Large intestine (tissue), 3 donors: ENCODE measurements around the gene CACNA1B. TPM values are rescaled to one million over a fixed set of nuclear protein-coding genes. Genes with fewer than 3 reads are reported as not detected.
"Not testable (repeated sequence)": the region's sequence is repeated elsewhere in the genome, so short reads cannot be mapped to it uniquely, and the experiment has no call there.

Source experiments
- DNase-seq, 2 donors: peaks; one replicate each; pipeline versions ENCODE4 v3.0.0 to v3.0.0-alpha.2; 2013
- H3K27ac ChIP-seq: one replicate; pipeline ENCODE4 v1.5.1; 2013; ENCODE audit warnings: low read length
- H3K27me3 ChIP-seq: 2 replicates; pipeline ENCODE4 v1.6.1; 2013; ENCODE audit warnings: low read length; ENCODE audit not compliant: control insufficient read depth, insufficient read depth
- H3K36me3 ChIP-seq: 2 replicates; pipeline ENCODE4 v1.6.1; 2013; ENCODE audit warnings: low read length; ENCODE audit not compliant: control insufficient read depth, insufficient read depth
- H3K4me1 ChIP-seq: one replicate; pipeline ENCODE4 v1.6.1; 2013; ENCODE audit warnings: low read length; ENCODE audit not compliant: control insufficient read depth, insufficient read depth
- H3K4me3 ChIP-seq: one replicate; pipeline ENCODE4 v1.5.1; 2013; ENCODE audit warnings: low read length
- H3K9me3 ChIP-seq: one replicate; pipeline ENCODE4 v1.6.1; 2013; ENCODE audit warnings: mild to moderate bottlenecking, low read depth, low read length, moderate library complexity; ENCODE audit not compliant: control insufficient read depth
- WGBS: methylation state at CpG from one replicate; pipeline ENCODE4 v1.1.5; 2013; ENCODE audit warnings: low lambda C conversion rate; ENCODE audit not compliant: insufficient coverage; 5-methylcytosine and 5-hydroxymethylcytosine counted together
- polyA plus RNA-seq: library from polyadenylated mRNA; unstranded; fragments of 120-200 nt; gene quantifications from one replicate; pipeline ENCODE4 v1.2.1, GENCODE V29; 2013

Gene CACNA1B
- polyA plus RNA-seq, 1 donor = 1.8 TPM

- no peak for DNase-seq
- WGBS = 91% methylated on average over 4 of the region's 4 CpGs
- Histone ChIP-seq H3K4me1 (no peaks in the 10 kb centered on the region), H3K36me3 (no peaks in the 10 kb centered on the region), H3K4me3 (no peak overlapping the region), H3K27me3 (no peaks in the 10 kb centered on the region), H3K27ac (no peak overlapping the region), H3K9me3 (no peaks in the 10 kb centered on the region)
Measured at GRCh38 chr9:138085568-138085967, 208.0 kb downstream of the CACNA1B start.

GRCh38 chr9:138092057-138092456 is 214.5 kb downstream of the CACNA1B start:
- H3K27ac ChIP-seq, H3K9me3 ChIP-seq, DNase-seq, H3K36me3 ChIP-seq, H3K4me1 ChIP-seq, H3K4me3 ChIP-seq, H3K27me3 ChIP-seq: not testable (repeated sequence)
- WGBS = no CpG with 5 or more reads among the region's 4 CpGs

GRCh38 chr9:138094028-138094427 is 216.4 kb downstream of the CACNA1B start:
- 96% methylated on average over 3 of the region's 5 CpGs for WGBS
- Histone ChIP-seq H3K36me3 (no peaks in the 10 kb centered on the region), H3K27ac (no peak overlapping the region), H3K4me3 (no peak overlapping the region), H3K4me1 (no peaks in the 10 kb centered on the region), H3K27me3 (no peaks in the 10 kb centered on the region), H3K9me3 (no peaks in the 10 kb centered on the region)
- DNase-seq = no peak

GRCh38 chr9:138095813-138096518 is 218.4 kb downstream of the CACNA1B start:
- DNase-seq = no peak
- H3K4me1 ChIP-seq = no peaks in the 10 kb centered on the region
- WGBS = 86% methylated on average over 1 of the region's 14 CpGs

GRCh38 chr9:138096519-138096845 is 218.9 kb downstream of the CACNA1B start:
- H3K27ac ChIP-seq = no peak overlapping the region
- H3K9me3 ChIP-seq = no peaks in the 10 kb centered on the region
- no peaks in the 10 kb centered on the region for H3K27me3 ChIP-seq
- no peaks in the 10 kb centered on the region for H3K36me3 ChIP-seq
- DNase-seq = no peak
- H3K4me3 ChIP-seq = no peak overlapping the region
- H3K4me1 ChIP-seq = no peaks in the 10 kb centered on the region
- no CpG with 5 or more reads among the region's 13 CpGs for WGBS

More at GRCh38 chr9:138095813-138096518, 218.4 kb downstream of the CACNA1B start:
- Histone ChIP-seq H3K27ac (no peak overlapping the region), H3K36me3 (no peaks in the 10 kb centered on the region), H3K9me3 (no peaks in the 10 kb centered on the region), H3K27me3 (no peaks in the 10 kb centered on the region), H3K4me3 (no peak overlapping the region)

- no peaks in the 10 kb centered on the region for H3K9me3 ChIP-seq
- no peaks in the 10 kb centered on the region for H3K36me3 ChIP-seq
- no CpG with 5 or more reads among the region's 13 CpGs for whole genome bisulfite sequencing
- no peak overlapping the region for H3K4me3 ChIP-seq
- H3K4me1 ChIP-seq = no peaks in the 10 kb centered on the region
- no peak for DNase-seq
- H3K27me3 ChIP-seq = no peaks in the 10 kb centered on the region
- H3K27ac ChIP-seq = no peak overlapping the region
Measured at GRCh38 chr9:138097501-138097991, 220.0 kb downstream of the CACNA1B start.

- no peak for DNase-seq
- Histone ChIP-seq H3K4me3 (no peak overlapping the region), H3K27ac (no peak overlapping the region)
Measured at GRCh38 chr9:138098116-138098907, 220.7 kb downstream of the CACNA1B start.

GRCh38 chr9:138098908-138099791 is 221.6 kb downstream of the CACNA1B start:
- Histone ChIP-seq H3K4me1 (no peaks in the 10 kb centered on the region), H3K36me3 (no peaks in the 10 kb centered on the region), H3K27me3 (no peaks in the 10 kb centered on the region), H3K9me3 (no peaks in the 10 kb centered on the region), H3K4me3 (no peak overlapping the region), H3K27ac (no peak overlapping the region)
- no CpG with 5 or more reads among the region's 22 CpGs for WGBS
- no peak for DNase-seq

More at GRCh38 chr9:138098116-138098907, 220.7 kb downstream of the CACNA1B start:
- WGBS = no CpG with 5 or more reads among the region's 18 CpGs
- Histone ChIP-seq H3K9me3 (no peaks in the 10 kb centered on the region), H3K36me3 (no peaks in the 10 kb centered on the region), H3K4me1 (no peaks in the 10 kb centered on the region), H3K27me3 (no peaks in the 10 kb centered on the region)

GRCh38 chr9:138099803-138100598 is 222.4 kb downstream of the CACNA1B start:
- H3K27ac ChIP-seq = no peak overlapping the region
- H3K4me3 ChIP-seq = no peak overlapping the region
- no peaks in the 10 kb centered on the region for H3K27me3 ChIP-seq
- H3K9me3 ChIP-seq = no peaks in the 10 kb centered on the region
- H3K4me1 ChIP-seq = no peaks in the 10 kb centered on the region
- H3K36me3 ChIP-seq = no peaks in the 10 kb centered on the region
- WGBS = no CpG with 5 or more reads among the region's 8 CpGs
- no peak for DNase-seq
